HUES48 (cell line): ENCODE data around the gene MAP4K2.
"Not testable (repeated sequence)": the region's sequence is repeated elsewhere in the genome, so short reads cannot be mapped to it uniquely, and the experiment has no call there.

Experiments
- H3K27ac ChIP-seq: one replicate; pipeline ENCODE4 v1.7.0; 2013; ENCODE audit warnings: low read depth, low read length, inconsistent platforms
- H3K27me3 ChIP-seq: 2 replicates; pipeline ENCODE4 v1.6.1; 2013; ENCODE audit warnings: mild to moderate bottlenecking, low read length; ENCODE audit not compliant: control insufficient read depth, insufficient read depth
- H3K36me3 ChIP-seq: 2 replicates; pipeline ENCODE4 v1.6.1; 2013; ENCODE audit warnings: low read length; ENCODE audit not compliant: control insufficient read depth, insufficient read depth
- H3K4me1 ChIP-seq: 2 replicates; pipeline ENCODE4 v1.6.1; 2013; ENCODE audit warnings: mild to moderate bottlenecking, low read length; ENCODE audit not compliant: control insufficient read depth, insufficient read depth
- H3K4me3 ChIP-seq: 2 replicates; pipeline ENCODE4 v1.5.1; 2013; ENCODE audit warnings: mild to moderate bottlenecking, low read depth, low read length
- H3K9ac ChIP-seq: 2 replicates; pipeline ENCODE4 v1.6.1; 2013; ENCODE audit warnings: mild to moderate bottlenecking, low read depth, low read length, moderate library complexity
- H3K9me3 ChIP-seq: 2 replicates; pipeline ENCODE4 v1.6.1; 2013; ENCODE audit warnings: low read length; ENCODE audit not compliant: control insufficient read depth, insufficient read depth

The MAP4K2 gene

GRCh38 chr11:64803158-64803845 lies at the start of gene MAP4K2:
Gene MAP4K2, minus strand, starts transcription at chr11:64803214. Its CDS starts 65 bp downstream, at chr11:64803149.
- Histone ChIP-seq H3K4me1 (peaks cover 8% of the 10 kb centered on the region), H3K9me3 (no peaks in the 10 kb centered on the region), H3K36me3 (peaks cover 47% of the 10 kb centered on the region), H3K27ac (peak within 1 kb of the TSS; percentile 88), H3K9ac (peak within 1 kb of the TSS; percentile 46), H3K27me3 (no peaks in the 10 kb centered on the region), H3K4me3 (peak within 1 kb of the TSS; percentile 79)

DNA sequence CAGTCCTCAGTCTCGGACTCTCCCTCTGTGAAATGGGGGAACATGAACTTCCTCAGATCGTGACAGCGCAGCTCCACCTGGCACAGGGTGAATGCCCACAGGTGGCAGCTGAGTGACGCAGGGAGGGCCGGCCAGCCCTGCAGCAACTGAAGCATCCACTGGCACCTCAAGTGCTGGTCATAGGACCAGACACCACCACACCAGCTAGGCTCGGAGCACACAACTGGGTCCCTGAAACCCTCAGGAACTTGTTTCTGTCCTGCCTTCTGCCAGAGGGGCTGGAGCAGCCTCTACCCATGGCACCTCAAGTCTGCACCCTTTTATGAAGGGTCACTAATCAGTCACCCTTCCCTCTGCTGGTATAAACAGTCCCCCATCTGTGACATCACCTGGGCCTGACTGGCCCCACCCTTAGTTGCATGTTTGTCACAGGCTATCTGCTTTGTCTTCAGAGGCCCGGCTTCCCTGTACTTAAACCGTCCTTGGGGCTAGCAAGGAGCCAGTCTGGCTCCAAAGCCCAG lies 48.9 kb upstream of the MAP4K2 start:
- Histone ChIP-seq H3K27ac (no peak overlapping the region), H3K4me1 (peaks cover 7% of the 10 kb centered on the region), H3K36me3 (peaks cover 11% of the 10 kb centered on the region; the same call in 1 of the 2 replicates), H3K4me3 (no peak overlapping the region), H3K27me3 (no peaks in the 10 kb centered on the region), H3K9ac (no peak overlapping the region), H3K9me3 (no peaks in the 10 kb centered on the region)

- Histone ChIP-seq H3K27me3 (no peaks in the 10 kb centered on the region), H3K27ac (no peak overlapping the region), H3K9ac (no peak overlapping the region), H3K36me3 (peaks cover 11% of the 10 kb centered on the region; the same call in 1 of the 2 replicates), H3K9me3 (no peaks in the 10 kb centered on the region), H3K4me1 (peaks cover 9% of the 10 kb centered on the region), H3K4me3 (no peak overlapping the region)
Measured at GRCh38 chr11:64850979-64851567, 48.1 kb upstream of the MAP4K2 start.

DNA sequence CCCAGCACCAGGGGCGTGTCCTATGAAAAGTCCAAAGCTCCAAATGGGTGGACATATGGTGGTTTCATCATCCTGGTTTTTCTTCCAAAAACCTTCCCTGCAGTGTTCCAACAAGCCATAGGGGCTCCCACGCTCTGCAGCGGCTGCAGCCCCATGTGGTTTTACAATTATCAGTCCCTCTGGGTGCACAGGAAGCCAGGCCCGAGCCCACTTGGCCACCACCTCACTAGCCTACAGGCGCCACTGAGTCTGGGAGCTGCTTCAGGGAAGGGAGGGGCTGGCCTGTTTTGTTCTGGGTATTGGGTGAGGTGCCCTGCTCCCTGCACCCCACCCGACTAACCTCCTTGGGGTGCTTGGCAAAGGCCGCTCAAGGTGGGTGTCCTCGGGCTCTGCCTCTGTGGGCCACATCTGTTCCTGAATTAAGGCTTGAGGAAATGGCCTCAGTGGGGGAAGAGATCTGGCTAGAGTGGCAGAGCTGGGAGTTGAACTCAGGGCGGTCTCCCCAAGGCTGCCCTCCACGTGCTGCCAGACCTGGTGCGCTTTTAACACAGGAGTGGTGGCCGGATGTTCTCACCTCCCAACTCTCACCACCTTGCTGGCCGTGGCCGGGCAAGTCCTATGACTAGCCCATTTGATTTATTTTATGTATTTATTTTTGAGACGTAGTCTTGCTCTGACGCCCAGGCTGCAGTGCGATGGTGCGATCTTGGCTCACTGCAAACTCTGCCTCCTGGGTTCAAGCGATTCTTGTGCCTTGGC lies 46.8 kb upstream of the MAP4K2 start:
- H3K9ac ChIP-seq, result no peak overlapping the region
- peaks cover 6% of the 10 kb centered on the region; the same call in 1 of the 2 replicates for H3K4me1 ChIP-seq
- H3K27ac ChIP-seq, result no peak overlapping the region
- H3K9me3 ChIP-seq, result no peaks in the 10 kb centered on the region
- peaks cover 10% of the 10 kb centered on the region; the same call in 1 of the 2 replicates for H3K36me3 ChIP-seq
- no peaks in the 10 kb centered on the region for H3K27me3 ChIP-seq
- H3K4me3 ChIP-seq, result no peak overlapping the region

DNA sequence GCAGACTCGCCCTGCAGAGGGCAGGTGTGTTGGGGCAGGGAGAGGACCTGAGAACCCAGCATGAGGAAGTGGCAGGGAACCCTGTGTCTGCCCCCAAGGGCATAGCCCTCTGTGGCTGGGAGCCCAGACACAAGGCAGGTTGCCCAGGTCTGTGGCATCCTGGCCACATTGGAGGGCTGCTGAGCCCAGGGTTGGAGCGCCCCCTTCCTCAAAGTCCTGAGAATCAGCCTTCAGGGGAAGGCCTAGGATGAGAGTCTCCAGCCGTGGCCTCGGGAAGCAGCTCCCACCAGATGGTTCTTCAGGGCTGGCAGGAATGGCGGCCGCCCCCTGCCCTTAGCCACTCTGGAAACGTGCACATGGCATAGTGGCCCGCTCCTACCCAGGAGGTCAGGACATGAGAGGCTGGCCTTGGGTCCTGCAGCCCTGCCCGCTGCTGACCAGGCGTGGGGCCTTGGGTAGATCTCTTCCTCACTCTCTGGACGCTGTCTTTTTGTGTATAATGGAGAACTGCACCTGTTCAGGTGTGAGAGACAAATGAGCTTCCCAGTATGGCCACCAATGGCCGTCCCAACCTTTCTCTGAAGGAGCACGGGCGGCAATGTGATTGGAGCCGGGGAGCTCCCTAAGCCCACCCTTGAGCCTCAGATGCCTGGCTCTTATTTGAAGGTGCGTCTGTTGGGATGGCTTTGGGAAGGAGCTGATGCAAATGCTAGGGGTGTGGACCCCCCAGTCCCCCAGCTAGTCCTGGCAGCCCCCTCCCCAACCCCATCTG lies 46.0 kb upstream of the MAP4K2 start:
- Histone ChIP-seq H3K27me3 (no peaks in the 10 kb centered on the region), H3K9ac (no peak overlapping the region), H3K27ac (no peak overlapping the region), H3K4me3 (no peak overlapping the region), H3K4me1 (peaks cover 7% of the 10 kb centered on the region; the same call in 1 of the 2 replicates), H3K9me3 (no peaks in the 10 kb centered on the region), H3K36me3 (0 out of 2 replicates have a peak, but pooled peaks cover 5% of the 10 kb centered on the region)

- H3K27me3 ChIP-seq, result no peaks in the 10 kb centered on the region
- no peak overlapping the region for H3K9ac ChIP-seq
- peaks cover 10% of the 10 kb centered on the region; the same call in 1 of the 2 replicates for H3K4me1 ChIP-seq
- H3K27ac ChIP-seq, result no peak overlapping the region
- no peaks in the 10 kb centered on the region for H3K9me3 ChIP-seq
- H3K36me3 ChIP-seq, result no peaks in the 10 kb centered on the region
- no peak overlapping the region for H3K4me3 ChIP-seq
Measured at GRCh38 chr11:64848214-64848825, 45.3 kb upstream of the MAP4K2 start.

- Histone ChIP-seq H3K36me3 (no peaks in the 10 kb centered on the region), H3K4me3 (no peak overlapping the region), H3K9ac (no peak overlapping the region), H3K9me3 (no peaks in the 10 kb centered on the region), H3K4me1 (peaks cover 22% of the 10 kb centered on the region), H3K27me3 (no peaks in the 10 kb centered on the region), H3K27ac (no peak overlapping the region)
Measured at GRCh38 chr11:64846998-64847666, 44.1 kb upstream of the MAP4K2 start.

DNA sequence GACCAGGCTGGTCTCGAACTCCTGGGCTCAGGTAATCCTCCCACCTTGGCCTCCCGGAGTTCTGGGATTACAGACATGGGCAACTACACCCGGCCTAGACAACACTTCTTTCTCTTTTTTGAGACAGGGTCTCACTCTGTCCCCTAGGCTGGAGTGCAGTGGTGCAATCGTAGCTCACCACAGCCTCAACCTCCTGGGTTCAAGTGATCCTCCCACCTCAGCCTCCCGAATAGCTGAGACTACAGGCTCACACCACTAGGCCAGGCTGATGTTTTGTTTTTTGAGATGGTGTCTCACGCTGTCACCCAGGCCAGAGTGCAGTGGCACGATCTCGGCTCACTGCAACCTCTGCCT lies 42.7 kb upstream of the MAP4K2 start:
- not testable (repeated sequence) for H3K9me3 ChIP-seq, H3K9ac ChIP-seq, H3K27me3 ChIP-seq, H3K27ac ChIP-seq, H3K4me3 ChIP-seq, H3K36me3 ChIP-seq
- peaks cover 26% of the 10 kb centered on the region for H3K4me1 ChIP-seq

DNA sequence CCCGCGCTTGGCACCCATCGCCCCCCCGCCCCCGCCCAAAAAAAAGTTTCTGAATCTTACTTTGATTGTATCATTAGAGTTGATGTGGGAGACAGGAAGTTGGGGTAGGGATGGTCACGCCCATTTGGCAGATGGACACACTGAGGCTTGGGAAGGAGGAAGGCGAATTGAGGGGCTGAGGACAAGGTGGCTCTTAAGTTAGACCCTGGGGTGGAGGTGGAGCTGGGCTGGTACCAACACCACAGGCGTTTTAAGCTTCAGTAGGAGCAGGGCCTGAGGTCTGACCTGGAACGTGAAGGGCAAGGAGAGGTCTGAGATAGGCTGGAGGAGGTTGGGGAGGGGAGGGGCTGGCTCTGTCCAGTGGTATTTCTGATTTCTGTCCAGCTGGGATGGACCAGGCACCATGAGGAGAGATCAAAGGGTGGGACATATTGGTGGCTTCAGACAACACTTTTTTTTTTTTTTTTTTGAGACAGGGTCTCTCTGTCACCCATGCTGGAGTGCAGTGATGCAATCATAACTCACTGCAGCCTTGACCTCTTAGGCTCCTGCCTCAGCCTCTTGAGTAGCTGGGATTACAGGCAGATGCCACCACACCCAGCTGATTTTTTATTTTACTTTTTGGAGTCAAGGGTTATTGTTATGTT lies 42.2 kb upstream of the MAP4K2 start:
- H3K9ac ChIP-seq, result no peak overlapping the region
- peaks cover 26% of the 10 kb centered on the region for H3K4me1 ChIP-seq
- 0 out of 2 replicates have a peak, but pooled peaks cover 2% of the 10 kb centered on the region for H3K36me3 ChIP-seq
- peak overlapping the region; percentile 83 for H3K27ac ChIP-seq
- no peaks in the 10 kb centered on the region for H3K27me3 ChIP-seq
- no peaks in the 10 kb centered on the region for H3K9me3 ChIP-seq
- peak overlapping the region; percentile 91 for H3K4me3 ChIP-seq
